ENCODE measurements around the gene CLIC4. TPM values are rescaled to one million over a fixed set of nuclear protein-coding genes. Genes with fewer than 3 reads are reported as not detected.

CLIC4 gene
- total RNA-seq, 4 donors from 2014 or later = 294 to 434 (median 374) TPM

DNA sequence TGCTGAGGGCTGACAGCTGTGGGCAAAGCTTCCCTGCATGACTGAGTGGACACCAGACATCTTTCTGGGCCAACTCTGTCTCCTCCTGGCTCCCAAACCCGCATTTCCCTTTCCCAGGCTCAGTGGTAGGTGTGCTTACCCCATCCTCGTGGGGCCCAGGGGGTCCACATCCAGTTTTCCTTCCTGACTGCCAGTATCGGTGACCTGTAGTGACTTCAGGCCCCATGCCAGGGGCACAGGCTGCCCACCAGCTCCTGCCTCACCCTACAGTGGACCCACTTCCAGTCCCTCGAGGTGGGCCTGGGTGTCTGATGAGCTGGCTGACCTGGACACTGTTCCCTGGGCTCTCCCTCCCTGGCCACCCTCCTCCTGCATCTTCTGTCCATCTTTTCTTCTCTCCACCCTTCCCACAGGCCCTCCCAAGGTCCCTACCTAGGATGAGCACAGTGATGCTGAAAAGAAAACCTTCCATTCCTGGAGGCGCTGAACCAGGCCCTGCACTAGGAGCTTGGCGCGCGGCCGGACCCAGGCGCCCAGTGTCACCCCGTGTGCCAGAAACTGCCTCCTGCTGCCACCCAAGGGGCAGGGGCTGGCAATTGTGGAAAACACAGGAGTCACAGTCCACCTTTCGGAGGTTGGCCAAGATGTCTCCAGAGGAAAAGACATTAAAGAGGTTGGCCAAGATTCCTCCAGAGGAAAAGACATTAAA is 117.7 kb downstream of the CLIC4 start:
- Histone ChIP-seq H3K4me1 (no peaks in the 10 kb centered on the region), H3K27me3 (no peaks in the 10 kb centered on the region), H3K9me3 (no peaks in the 10 kb centered on the region), H3K4me3 (no peak overlapping the region), H3K36me3 (no peaks in the 10 kb centered on the region), H3K27ac (no peak overlapping the region)
- TF ChIP-seq, protein P1, sequence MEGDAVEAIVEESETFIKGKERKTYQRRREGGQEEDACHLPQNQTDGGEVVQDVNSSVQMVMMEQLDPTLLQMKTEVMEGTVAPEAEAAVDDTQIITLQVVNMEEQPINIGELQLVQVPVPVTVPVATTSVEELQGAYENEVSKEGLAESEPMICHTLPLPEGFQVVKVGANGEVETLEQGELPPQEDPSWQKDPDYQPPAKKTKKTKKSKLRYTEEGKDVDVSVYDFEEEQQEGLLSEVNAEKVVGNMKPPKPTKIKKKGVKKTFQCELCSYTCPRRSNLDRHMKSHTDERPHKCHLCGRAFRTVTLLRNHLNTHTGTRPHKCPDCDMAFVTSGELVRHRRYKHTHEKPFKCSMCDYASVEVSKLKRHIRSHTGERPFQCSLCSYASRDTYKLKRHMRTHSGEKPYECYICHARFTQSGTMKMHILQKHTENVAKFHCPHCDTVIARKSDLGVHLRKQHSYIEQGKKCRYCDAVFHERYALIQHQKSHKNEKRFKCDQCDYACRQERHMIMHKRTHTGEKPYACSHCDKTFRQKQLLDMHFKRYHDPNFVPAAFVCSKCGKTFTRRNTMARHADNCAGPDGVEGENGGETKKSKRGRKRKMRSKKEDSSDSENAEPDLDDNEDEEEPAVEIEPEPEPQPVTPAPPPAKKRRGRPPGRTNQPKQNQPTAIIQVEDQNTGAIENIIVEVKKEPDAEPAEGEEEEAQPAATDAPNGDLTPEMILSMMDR (IDR thresholded peaks at IDR 0.05) = no peak
- no peak for TF ChIP-seq POLR2A (IDR thresholded peaks at IDR 0.05)
- intact Hi-C loops (cut with DNase I; ENCODE audit: low total_unique reads) = no loop called here
- no peak for DNase-seq

DNA sequence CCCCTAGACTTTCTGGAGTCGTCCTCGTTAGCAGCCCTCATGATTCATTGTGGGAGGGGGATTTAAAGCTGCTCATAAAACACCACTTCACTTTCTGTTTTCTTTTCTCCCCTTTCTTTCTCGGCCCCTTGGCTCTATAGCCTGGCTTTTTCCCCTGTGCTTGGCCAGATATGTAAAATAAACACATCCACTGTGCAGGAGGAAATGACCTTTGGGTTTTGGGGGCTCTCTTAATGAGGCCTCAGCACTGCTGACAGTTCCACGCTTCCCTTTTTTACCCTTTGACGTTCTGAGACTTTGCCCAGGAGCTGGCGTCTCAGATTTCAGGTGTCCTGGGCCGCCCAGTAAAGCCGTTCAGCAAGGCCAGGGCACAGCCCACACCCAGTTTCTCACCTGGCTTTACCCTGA is 119.1 kb downstream of the CLIC4 start:
- intact Hi-C loops (cut with DNase I; ENCODE audit: low total_unique reads) = no loop called here
- no peak overlapping the region for H3K4me3 ChIP-seq
- no peak for TF ChIP-seq POLR2A (IDR thresholded peaks at IDR 0.05)
- TF ChIP-seq, protein P1 (IDR thresholded peaks at IDR 0.05) = no peak
- no peaks in the 10 kb centered on the region for H3K36me3 ChIP-seq
- no peak for DNase-seq
- H3K27me3 ChIP-seq = no peaks in the 10 kb centered on the region
- H3K4me1 ChIP-seq = no peaks in the 10 kb centered on the region
- no peaks in the 10 kb centered on the region for H3K9me3 ChIP-seq
- H3K27ac ChIP-seq = no peak overlapping the region

DNA sequence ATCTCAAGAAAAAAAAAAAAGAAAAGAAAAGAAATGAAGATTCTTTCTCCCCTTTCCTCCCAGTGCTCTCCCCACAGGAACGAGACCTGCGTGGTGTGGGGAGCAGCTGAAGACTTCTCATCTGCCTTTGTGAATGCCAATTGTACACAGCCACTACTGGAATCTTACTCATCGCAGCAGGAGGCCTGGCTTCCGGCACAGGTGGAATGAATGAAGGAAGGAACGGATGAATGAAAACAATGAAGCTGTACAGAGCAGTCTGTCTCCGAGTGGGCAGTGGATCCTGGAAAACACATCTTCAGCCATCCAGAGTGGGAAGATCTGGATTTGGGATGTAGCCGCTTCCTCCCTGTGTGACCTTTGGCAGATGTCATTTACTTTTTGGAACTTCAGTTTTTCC is 119.9 kb downstream of the CLIC4 start:
- TF ChIP-seq, protein P1 (IDR thresholded peaks at IDR 0.05) = no peak
- TF ChIP-seq POLR2A (IDR thresholded peaks at IDR 0.05) = no peak
- H3K27ac ChIP-seq = no peak overlapping the region
- no peaks in the 10 kb centered on the region for H3K36me3 ChIP-seq
- intact Hi-C loops (cut with DNase I; ENCODE audit: low total_unique reads) = no loop called here
- no peak for DNase-seq
- H3K27me3 ChIP-seq = no peaks in the 10 kb centered on the region
- no peaks in the 10 kb centered on the region for H3K9me3 ChIP-seq
- H3K4me3 ChIP-seq = no peak overlapping the region
- H3K4me1 ChIP-seq = no peaks in the 10 kb centered on the region

DNA sequence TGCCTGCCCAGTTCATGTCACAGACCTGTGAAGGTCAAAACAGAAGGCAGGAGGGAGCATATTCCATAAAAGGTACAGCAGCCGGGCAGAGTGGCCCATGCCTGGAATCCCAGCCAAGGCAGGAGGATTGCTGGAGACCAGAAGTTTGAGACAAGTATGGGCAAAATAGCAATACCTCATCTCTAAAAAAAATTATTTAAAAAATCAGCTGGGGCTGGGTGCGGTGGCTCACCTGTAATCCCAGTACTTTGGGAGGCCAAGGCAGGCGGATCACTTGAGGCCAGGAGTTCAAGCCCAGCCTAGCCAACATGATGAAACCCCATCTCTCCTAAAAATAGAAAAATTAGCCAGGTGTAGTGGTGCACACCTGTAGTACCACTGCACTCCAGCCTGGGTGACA is 120.3 kb downstream of the CLIC4 start:
- Histone ChIP-seq H3K27me3 (no peaks in the 10 kb centered on the region), H3K4me1 (no peaks in the 10 kb centered on the region), H3K36me3 (no peaks in the 10 kb centered on the region), H3K9me3 (no peaks in the 10 kb centered on the region), H3K27ac (no peak overlapping the region), H3K4me3 (no peak overlapping the region)
- no peak for TF ChIP-seq POLR2A (IDR thresholded peaks at IDR 0.05)
- TF ChIP-seq, protein P1 (IDR thresholded peaks at IDR 0.05) = no peak
- intact Hi-C loops (cut with DNase I; ENCODE audit: low total_unique reads) = no loop called here
- no peak for DNase-seq

DNA sequence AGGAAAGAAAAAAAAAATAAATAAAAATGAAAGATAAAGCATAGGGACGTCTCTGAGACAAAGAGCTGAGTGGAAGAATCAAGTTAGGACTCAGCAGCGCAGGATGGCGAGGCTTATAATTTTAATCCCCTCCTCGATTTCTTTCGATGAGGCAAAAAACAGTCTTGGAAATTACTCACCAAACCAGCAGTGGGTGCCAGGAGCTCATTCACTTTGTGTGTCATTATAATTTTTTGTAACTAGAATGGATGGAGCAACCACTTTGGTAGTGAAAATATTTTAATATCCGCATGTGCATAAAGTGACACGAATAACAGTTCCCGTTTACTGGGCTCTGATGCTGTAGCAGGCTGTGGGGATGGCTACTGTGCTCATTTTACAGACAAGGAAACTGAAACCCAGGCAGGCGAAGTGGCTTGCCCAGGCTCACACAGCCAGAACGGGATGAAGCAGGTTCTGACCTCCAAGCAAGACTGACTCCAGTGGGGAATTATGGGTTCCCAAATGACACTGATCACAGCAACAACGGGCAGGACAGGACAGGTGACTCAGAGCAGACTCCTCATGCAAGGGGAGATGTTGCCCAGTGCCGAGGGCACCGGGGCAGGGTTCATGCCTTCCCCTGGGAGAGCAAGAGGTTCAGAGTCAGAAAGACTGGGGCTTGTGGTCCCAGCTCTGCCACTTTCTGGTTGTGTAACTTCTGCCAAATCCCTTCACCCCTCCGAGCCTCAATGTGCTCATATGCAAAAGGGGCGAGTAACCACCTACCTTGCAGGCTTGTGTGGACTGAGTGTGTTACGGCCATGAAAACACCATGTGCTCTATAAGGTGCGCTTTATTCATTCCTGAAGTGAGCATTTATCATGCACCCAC is 121.2 kb downstream of the CLIC4 start:
- no peak overlapping the region for H3K4me3 ChIP-seq
- H3K4me1 ChIP-seq = no peaks in the 10 kb centered on the region
- intact Hi-C loops (cut with DNase I; ENCODE audit: low total_unique reads) = no loop called here
- no peak for TF ChIP-seq POLR2A (IDR thresholded peaks at IDR 0.05)
- TF ChIP-seq, protein P1 (IDR thresholded peaks at IDR 0.05) = no peak
- H3K36me3 ChIP-seq = no peaks in the 10 kb centered on the region
- DNase-seq = no peak
- H3K27me3 ChIP-seq = no peaks in the 10 kb centered on the region
- H3K27ac ChIP-seq = no peak overlapping the region
- no peaks in the 10 kb centered on the region for H3K9me3 ChIP-seq
